Chondrocyte (in vitro differentiated cells): ENCODE results near the gene ATP8B4. TPM values are rescaled to one million over a fixed set of nuclear protein-coding genes. Genes with fewer than 3 reads are reported as not detected.

Experiments used
- DNase-seq: peaks from one replicate; pipeline ENCODE4 v3.0.0; 2021; ENCODE audit warnings: mixed read lengths, low spot score
- H3K27ac Mint-ChIP-seq: one replicate; pipeline ENCODE4 v1.8.0; 2021; ENCODE audit warnings: mild to moderate bottlenecking, moderate library complexity, mixed read lengths; ENCODE audit not compliant: unreplicated experiment
- H3K27me3 Mint-ChIP-seq: 2 replicates; pipeline ENCODE4 v1.8.0; 2021; ENCODE audit warnings: low read depth, mixed read lengths
- H3K36me3 Mint-ChIP-seq: 2 replicates; pipeline ENCODE4 v1.8.0; 2021; ENCODE audit warnings: low read depth, mixed read lengths
- H3K4me1 Mint-ChIP-seq: 2 replicates; pipeline ENCODE4 v1.8.0; 2021; ENCODE audit warnings: low read depth, mild to moderate bottlenecking, mixed read lengths
- H3K4me3 Mint-ChIP-seq: one replicate; pipeline ENCODE4 v1.8.0; 2021; ENCODE audit warnings: mild to moderate bottlenecking, moderate library complexity, mixed read lengths; ENCODE audit not compliant: unreplicated experiment
- H3K9me3 Mint-ChIP-seq: 2 replicates; pipeline ENCODE4 v1.8.0; 2021; ENCODE audit warnings: low read depth, mixed read lengths
- total RNA-seq: library from RNA; stranded (reverse); gene quantifications from 3 replicates; pipeline ENCODE4 v1.2.1, GENCODE V29; 2021
- TF ChIP-seq, protein P1 (sequence below): fragments of 200-600 bp; sonication (generic); IDR thresholded peaks from 2 replicates; pipeline ENCODE4 v1.5.0; 2021; ENCODE audit warnings: antibody characterized with exemption, mild to moderate bottlenecking, moderate library complexity

ATP8B4 gene
- total RNA-seq, 1 donor from 2014 or later: not detected

DNA sequence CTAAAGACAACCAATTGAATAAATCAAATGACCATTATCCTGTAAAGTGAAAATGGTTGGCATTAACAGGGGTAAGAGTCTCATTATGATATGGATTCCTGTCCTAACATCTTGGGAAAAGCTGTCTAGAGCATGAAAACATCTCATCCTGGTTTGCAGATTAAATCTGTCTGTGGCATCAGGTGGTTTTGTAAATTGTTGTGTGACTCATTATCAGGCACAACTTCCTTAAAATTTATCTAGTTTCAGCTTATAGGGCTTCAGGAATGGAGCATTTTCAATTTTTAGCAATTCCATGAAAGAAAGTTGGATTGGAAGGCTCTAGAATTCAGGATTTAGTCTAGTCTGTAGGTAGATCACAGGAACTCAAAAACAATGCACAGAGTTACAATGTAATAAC, 31.8 kb upstream of the ATP8B4 start:
- no peaks in the 10 kb centered on the region for H3K9me3 Mint-ChIP-seq
- no peak overlapping the region for H3K4me3 Mint-ChIP-seq
- H3K27me3 Mint-ChIP-seq: peaks cover 2% of the 10 kb centered on the region
- H3K36me3 Mint-ChIP-seq: no peaks in the 10 kb centered on the region
- H3K27ac Mint-ChIP-seq: no peak overlapping the region
- DNase-seq: no peak
- TF ChIP-seq, protein P1, sequence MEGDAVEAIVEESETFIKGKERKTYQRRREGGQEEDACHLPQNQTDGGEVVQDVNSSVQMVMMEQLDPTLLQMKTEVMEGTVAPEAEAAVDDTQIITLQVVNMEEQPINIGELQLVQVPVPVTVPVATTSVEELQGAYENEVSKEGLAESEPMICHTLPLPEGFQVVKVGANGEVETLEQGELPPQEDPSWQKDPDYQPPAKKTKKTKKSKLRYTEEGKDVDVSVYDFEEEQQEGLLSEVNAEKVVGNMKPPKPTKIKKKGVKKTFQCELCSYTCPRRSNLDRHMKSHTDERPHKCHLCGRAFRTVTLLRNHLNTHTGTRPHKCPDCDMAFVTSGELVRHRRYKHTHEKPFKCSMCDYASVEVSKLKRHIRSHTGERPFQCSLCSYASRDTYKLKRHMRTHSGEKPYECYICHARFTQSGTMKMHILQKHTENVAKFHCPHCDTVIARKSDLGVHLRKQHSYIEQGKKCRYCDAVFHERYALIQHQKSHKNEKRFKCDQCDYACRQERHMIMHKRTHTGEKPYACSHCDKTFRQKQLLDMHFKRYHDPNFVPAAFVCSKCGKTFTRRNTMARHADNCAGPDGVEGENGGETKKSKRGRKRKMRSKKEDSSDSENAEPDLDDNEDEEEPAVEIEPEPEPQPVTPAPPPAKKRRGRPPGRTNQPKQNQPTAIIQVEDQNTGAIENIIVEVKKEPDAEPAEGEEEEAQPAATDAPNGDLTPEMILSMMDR: no peak
- no peaks in the 10 kb centered on the region for H3K4me1 Mint-ChIP-seq

GRCh38 chr15:50150349-50150748, 31.3 kb upstream of the ATP8B4 start:
- Mint-ChIP-seq H3K36me3 (no peaks in the 10 kb centered on the region), H3K4me3 (no peak overlapping the region), H3K27ac (no peak overlapping the region), H3K9me3 (no peaks in the 10 kb centered on the region), H3K27me3 (peaks cover 2% of the 10 kb centered on the region), H3K4me1 (peaks cover 3% of the 10 kb centered on the region)
- TF ChIP-seq, protein P1: no peak
- no peak for DNase-seq

GRCh38 chr15:50149090-50149489, 30.1 kb upstream of the ATP8B4 start:
- Mint-ChIP-seq H3K27ac (no peak overlapping the region), H3K4me3 (no peak overlapping the region), H3K9me3 (no peaks in the 10 kb centered on the region), H3K4me1 (peaks cover 11% of the 10 kb centered on the region), H3K36me3 (no peaks in the 10 kb centered on the region), H3K27me3 (peaks cover 2% of the 10 kb centered on the region)
- DNase-seq: no peak
- TF ChIP-seq, protein P1: no peak

DNA sequence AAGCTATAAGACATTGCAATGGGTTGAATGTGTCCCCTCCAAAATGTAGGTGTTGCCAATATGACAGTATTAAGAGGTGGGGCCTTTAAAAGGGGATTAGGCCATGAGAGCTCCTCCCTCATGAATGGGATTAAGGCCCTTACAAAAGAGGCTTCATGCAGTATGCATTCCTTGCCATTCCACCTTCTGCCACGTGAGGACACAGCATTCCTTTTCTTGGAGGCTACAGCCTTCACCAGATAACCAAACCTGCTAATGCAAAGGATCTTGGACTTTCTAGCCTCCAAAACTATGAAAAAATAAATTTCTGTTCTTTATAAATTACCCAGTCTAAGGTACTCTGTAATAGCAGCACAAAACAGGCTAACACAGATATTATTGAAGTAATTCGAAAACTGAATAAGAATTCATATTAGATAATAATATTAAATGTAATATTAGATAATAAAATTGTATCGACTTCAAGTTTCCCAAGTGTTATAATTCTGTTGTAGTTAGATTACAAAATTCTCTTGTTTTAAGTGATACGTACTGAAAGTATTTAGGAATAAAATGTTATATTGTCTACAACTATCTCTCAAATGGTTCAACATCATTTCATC, 29.4 kb upstream of the ATP8B4 start:
- Mint-ChIP-seq H3K4me1 (peaks cover 11% of the 10 kb centered on the region), H3K27ac (no peak overlapping the region), H3K9me3 (no peaks in the 10 kb centered on the region)

DNA sequence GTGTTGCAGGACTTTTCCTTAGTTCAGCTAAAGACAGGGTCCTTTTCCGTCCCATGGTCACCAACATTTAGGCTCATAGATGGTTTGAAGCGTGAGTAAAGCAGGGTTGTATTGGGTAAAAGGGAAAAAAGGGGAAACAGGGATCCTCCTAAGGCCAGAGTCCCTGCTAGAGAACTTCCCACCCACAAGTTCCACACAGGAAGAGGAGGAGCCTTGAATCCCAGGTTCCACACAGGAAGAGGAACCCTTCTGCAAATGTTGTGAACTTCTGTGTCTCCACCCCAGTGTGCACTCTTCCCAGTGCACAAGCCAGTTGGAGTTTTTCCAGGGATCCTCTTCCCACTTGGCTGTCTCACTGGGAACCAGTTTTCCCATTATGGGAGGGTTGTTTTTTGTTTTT, 27.6 kb upstream of the ATP8B4 start:
- no peaks in the 10 kb centered on the region for H3K27me3 Mint-ChIP-seq
- no peak for DNase-seq
- H3K27ac Mint-ChIP-seq: no peak overlapping the region
- no peaks in the 10 kb centered on the region for H3K36me3 Mint-ChIP-seq
- no peaks in the 10 kb centered on the region for H3K9me3 Mint-ChIP-seq
- TF ChIP-seq, protein P1: no peak
- peaks cover 11% of the 10 kb centered on the region for H3K4me1 Mint-ChIP-seq
- no peak overlapping the region for H3K4me3 Mint-ChIP-seq

More for the DNA sequence above, 29.4 kb upstream of the ATP8B4 start:
- TF ChIP-seq, protein P1: peak; percentile 75
- no peak for DNase-seq
- no peak overlapping the region for H3K4me3 Mint-ChIP-seq
- H3K27me3 Mint-ChIP-seq: peaks cover 2% of the 10 kb centered on the region
- H3K36me3 Mint-ChIP-seq: no peaks in the 10 kb centered on the region
